OCI-LY3 (cell line): ENCODE measurements around the gene SERPINA1.

ENCODE experiments used
- H2AFZ ChIP-seq: fragments of 200-600, 300-600 bp; shearing (Covaris generic); 2 replicates; pipeline ENCODE4 v1.6.0; 2014; ENCODE audit warnings: antibody characterized with exemption, low read depth, low read length
- H3K27ac ChIP-seq: fragments of 200-600, 300-600 bp; sonication (generic); 2 replicates; pipeline ENCODE4 v1.5.1; 2014; ENCODE audit warnings: mild to moderate bottlenecking, low read length, moderate library complexity, mixed read lengths
- H3K27me3 ChIP-seq: fragments of 200-600, 300-600 bp; sonication (generic); 2 replicates; pipeline ENCODE4 v1.6.1; 2014; ENCODE audit warnings: low read depth, low read length, mixed read lengths
- H3K36me3 ChIP-seq: fragments of 200-600, 300-600 bp; sonication (generic); replicated peaks from 2 replicates; pipeline ENCODE3; 2014; ENCODE audit warnings: low read depth, low read length, mixed read lengths
- H3K4me1 ChIP-seq: fragments of 300-600, 200-600 bp; sonication (generic); 2 replicates; pipeline ENCODE4 v1.6.1; 2014; ENCODE audit warnings: low read length, mixed read lengths
- H3K4me2 ChIP-seq: fragments of 200-600, 300-600 bp; sonication (generic); 2 replicates; pipeline ENCODE4 v1.6.1; 2014; ENCODE audit warnings: low read length, mixed read lengths
- H3K4me3 ChIP-seq: fragments of 300-600, 200-600 bp; sonication (generic); 2 replicates; pipeline ENCODE4 v1.5.1; 2014; ENCODE audit warnings: antibody characterized with exemption, mild to moderate bottlenecking, low read length, moderate library complexity
- H3K79me2 ChIP-seq: fragments of 300-600, 200-600 bp; shearing (Covaris generic); 2 replicates; pipeline ENCODE4 v1.6.1; 2014; ENCODE audit warnings: mild to moderate bottlenecking, low read length, mixed read lengths
- H3K9ac ChIP-seq: fragments of 300-600, 200-600 bp; shearing (Covaris generic); 2 replicates; pipeline ENCODE4 v1.6.0; 2014; ENCODE audit warnings: mild to moderate bottlenecking, low read length, moderate library complexity
- H3K9me3 ChIP-seq: fragments of 200-600, 300-600 bp; shearing (Covaris generic); 2 replicates; pipeline ENCODE4 v1.6.1; 2014; ENCODE audit warnings: low read length, mixed read lengths; ENCODE audit not compliant: insufficient read depth
- H4K20me1 ChIP-seq: fragments of 200-600, 300-600 bp; sonication (generic); 2 replicates; pipeline ENCODE4 v1.6.1; 2016; ENCODE audit warnings: low read length, mixed read lengths; ENCODE audit not compliant: insufficient read depth
- EZH2phosphoT487 ChIP-seq: fragments of 200-600 bp; shearing (Covaris generic); IDR thresholded peaks from 2 replicates; pipeline ENCODE4 v1.6.1; 2018; ENCODE audit warnings: antibody characterized with exemption, mixed run types, low read depth
- TF ChIP-seq, protein P1 (sequence below): fragments of 200-600, 300-600 bp; sonication (generic); IDR thresholded peaks from 2 replicates; pipeline ENCODE4 v1.5.1; 2014; ENCODE audit warnings: antibody characterized with exemption, low read length, low read depth

Gene SERPINA1

DNA sequence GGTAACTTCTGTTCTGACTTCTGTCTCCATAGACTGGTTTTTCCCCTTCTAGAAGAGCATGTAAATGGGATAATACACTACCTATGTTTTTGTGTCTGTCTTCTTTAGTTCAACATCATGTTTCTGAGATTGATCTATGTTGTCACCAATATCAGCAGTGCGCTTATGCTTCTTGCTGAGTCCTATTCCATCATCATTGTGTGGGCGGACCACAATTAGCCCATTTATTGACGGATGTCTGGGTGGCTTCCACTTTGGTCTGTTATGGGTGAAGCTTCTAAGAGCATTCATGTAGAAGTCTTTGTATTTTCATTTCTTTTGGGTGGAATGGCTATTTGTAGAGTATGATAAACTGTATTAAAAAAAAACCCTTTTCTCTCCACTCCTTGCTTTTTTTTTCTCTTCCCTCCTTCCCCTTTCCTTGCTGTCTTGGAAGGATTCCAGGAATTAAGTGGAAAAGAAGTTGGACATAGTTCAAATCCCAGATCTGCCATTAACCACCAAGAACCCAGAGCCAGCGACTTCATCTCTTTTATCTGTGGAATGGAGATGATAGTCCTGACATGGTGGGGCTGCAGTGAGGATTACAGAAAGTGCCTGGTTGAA, 7.0 kb upstream of the SERPINA1 start:
- Histone ChIP-seq H3K36me3 (no peaks in the 10 kb centered on the region), H3K4me2 (no peak overlapping the region), H3K79me2 (no peaks in the 10 kb centered on the region), H2AFZ (no peak overlapping the region), H3K27me3 (no peaks in the 10 kb centered on the region), H3K4me1 (peaks cover 15% of the 10 kb centered on the region), H4K20me1 (no peaks in the 10 kb centered on the region), H3K27ac (no peak overlapping the region), H3K9me3 (no peaks in the 10 kb centered on the region), H3K9ac (no peak overlapping the region), H3K4me3 (no peak overlapping the region)
- TF ChIP-seq, protein P1, sequence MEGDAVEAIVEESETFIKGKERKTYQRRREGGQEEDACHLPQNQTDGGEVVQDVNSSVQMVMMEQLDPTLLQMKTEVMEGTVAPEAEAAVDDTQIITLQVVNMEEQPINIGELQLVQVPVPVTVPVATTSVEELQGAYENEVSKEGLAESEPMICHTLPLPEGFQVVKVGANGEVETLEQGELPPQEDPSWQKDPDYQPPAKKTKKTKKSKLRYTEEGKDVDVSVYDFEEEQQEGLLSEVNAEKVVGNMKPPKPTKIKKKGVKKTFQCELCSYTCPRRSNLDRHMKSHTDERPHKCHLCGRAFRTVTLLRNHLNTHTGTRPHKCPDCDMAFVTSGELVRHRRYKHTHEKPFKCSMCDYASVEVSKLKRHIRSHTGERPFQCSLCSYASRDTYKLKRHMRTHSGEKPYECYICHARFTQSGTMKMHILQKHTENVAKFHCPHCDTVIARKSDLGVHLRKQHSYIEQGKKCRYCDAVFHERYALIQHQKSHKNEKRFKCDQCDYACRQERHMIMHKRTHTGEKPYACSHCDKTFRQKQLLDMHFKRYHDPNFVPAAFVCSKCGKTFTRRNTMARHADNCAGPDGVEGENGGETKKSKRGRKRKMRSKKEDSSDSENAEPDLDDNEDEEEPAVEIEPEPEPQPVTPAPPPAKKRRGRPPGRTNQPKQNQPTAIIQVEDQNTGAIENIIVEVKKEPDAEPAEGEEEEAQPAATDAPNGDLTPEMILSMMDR, result no peak
- TF ChIP-seq EZH2phosphoT487, result no peak

DNA sequence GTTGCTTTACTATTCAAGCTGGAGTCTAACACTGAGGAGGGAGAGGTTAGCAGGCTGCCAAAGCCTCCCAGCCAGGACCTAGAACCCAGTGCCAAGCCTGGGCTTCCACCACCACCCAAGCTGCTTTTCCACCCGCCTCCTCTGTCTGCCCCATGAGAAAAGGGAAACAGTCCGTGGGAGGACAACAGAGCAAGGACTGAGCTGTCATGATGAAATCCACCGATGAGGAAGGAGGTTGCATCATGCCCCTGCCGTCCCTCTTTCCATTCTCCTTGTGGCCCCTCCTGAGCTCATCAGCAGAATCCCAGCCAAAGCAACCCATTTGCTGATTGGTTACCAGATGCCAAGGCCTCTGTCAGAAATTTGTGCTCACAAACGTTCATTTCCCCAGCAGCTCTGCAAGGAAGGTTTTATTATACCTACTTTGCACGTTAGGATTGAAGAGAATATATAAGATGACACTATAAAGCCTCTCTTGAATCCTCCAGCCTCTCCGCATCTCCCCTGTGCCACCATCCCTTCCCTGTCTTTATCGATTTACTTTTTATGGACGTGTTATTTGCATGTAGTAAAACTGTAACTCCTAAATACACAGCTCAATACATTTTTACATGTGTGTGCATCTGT, 6.3 kb upstream of the SERPINA1 start:
- Histone ChIP-seq H3K4me3 (no peak overlapping the region), H3K9me3 (no peaks in the 10 kb centered on the region), H4K20me1 (no peaks in the 10 kb centered on the region), H3K36me3 (no peaks in the 10 kb centered on the region), H3K4me2 (no peak overlapping the region), H3K4me1 (peaks cover 15% of the 10 kb centered on the region), H3K27me3 (no peaks in the 10 kb centered on the region), H3K27ac (no peak overlapping the region), H3K9ac (no peak overlapping the region), H3K79me2 (no peaks in the 10 kb centered on the region), H2AFZ (no peak overlapping the region)
- no peak for TF ChIP-seq EZH2phosphoT487
- TF ChIP-seq, protein P1, result no peak

DNA sequence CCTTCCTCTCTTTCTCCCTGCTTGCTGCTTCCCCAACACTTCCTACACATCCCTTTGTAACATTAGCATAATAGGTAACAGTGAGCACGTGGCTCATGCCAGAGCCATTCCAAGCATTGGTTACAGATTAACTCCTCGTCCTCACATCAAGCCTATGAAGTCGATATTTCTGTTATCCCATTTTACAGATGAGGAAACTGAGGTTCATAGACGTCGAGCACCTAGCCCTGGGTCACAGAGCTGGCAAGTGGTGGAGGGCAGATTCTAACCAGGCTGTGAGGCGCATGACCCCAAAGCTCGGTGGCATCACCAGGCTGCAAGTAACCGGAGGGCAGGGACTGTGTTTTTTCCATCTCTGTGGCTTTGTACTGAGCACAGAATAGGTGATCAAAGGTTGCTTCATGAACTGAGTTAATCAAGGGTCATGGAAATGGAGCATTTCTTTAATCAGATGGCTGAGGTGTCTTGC, 5.7 kb upstream of the SERPINA1 start:
- Histone ChIP-seq H3K9ac (no peak overlapping the region), H3K4me2 (no peak overlapping the region), H3K4me1 (peaks cover 15% of the 10 kb centered on the region), H3K27me3 (no peaks in the 10 kb centered on the region), H3K36me3 (no peaks in the 10 kb centered on the region), H3K9me3 (no peaks in the 10 kb centered on the region), H2AFZ (no peak overlapping the region), H3K79me2 (no peaks in the 10 kb centered on the region), H3K27ac (no peak overlapping the region), H3K4me3 (no peak overlapping the region), H4K20me1 (no peaks in the 10 kb centered on the region)
- no peak for TF ChIP-seq EZH2phosphoT487
- TF ChIP-seq, protein P1, result no peak

DNA sequence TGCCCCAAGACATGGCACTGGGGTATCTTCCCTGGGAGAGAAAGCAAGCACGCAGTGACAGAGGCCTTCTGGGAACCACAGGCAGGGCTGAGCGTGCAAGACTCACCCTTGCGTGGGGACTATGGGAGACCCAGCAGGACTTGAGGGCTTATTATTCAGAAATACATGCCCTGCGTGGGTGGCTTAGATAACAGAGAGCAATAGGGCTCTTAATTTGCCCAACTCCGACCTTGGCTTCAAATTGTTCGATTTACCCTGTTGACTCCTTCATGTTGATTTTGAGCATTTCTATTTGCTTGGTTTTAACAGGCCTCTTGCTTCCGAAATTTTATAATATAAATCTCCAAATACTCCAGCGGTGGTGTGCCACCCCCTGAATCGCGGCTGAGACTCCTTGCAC, 5.1 kb upstream of the SERPINA1 start:
- Histone ChIP-seq H3K79me2 (no peaks in the 10 kb centered on the region), H3K27me3 (no peaks in the 10 kb centered on the region), H4K20me1 (no peaks in the 10 kb centered on the region), H2AFZ (no peak overlapping the region), H3K36me3 (no peaks in the 10 kb centered on the region), H3K27ac (no peak overlapping the region), H3K9me3 (no peaks in the 10 kb centered on the region), H3K9ac (no peak overlapping the region), H3K4me2 (no peak overlapping the region), H3K4me1 (peaks cover 15% of the 10 kb centered on the region), H3K4me3 (no peak overlapping the region)
- no peak for TF ChIP-seq EZH2phosphoT487
- TF ChIP-seq, protein P1, result no peak
